SK-N-SH (cell line): Measurements from ENCODE around the gene KIF25.

ENCODE experiments used
- CHD2 ChIP-seq: fragments of 150-350 bp; IDR thresholded peaks from 2 replicates; pipeline ENCODE4 v1.6.1; 2018; ENCODE audit warnings: low read length; ENCODE audit not compliant: partially characterized antibody
- EP300 ChIP-seq, 2 experiments: IDR thresholded peaks; 2 replicates each; pipeline versions ENCODE4 v1.4.0 to v1.6.1; 2012; ENCODE audit warnings: borderline replicate concordance in 1 of 2, low read depth in 1 of 2, low read length in 1 of 2
- GATA2 ChIP-seq: sonication (generic); formaldehyde crosslinking; IDR thresholded peaks from 2 replicates; pipeline ENCODE4 v1.5.0; 2020; ENCODE audit warnings: mild to moderate bottlenecking, missing genetic modification reagents
- NRF1 ChIP-seq: IDR thresholded peaks from 2 replicates; pipeline ENCODE4 v1.6.1; 2012; ENCODE audit warnings: low read depth, mild to moderate bottlenecking, low read length
- POLR2AphosphoS5 ChIP-seq: IDR thresholded peaks from 2 replicates; pipeline ENCODE4 v1.6.1; 2012; ENCODE audit warnings: low read depth, low read length
- SIN3A ChIP-seq: IDR thresholded peaks from 2 replicates; pipeline ENCODE4 v1.6.1; 2012; ENCODE audit warnings: low read depth, mild to moderate bottlenecking, low read length, moderate library complexity, borderline replicate concordance
- TF ChIP-seq, protein P1 (sequence below): fragments of 200-600 bp; sonication (generic); IDR thresholded peaks from 2 replicates; pipeline ENCODE4 v1.6.1; 2017; ENCODE audit warnings: antibody characterized with exemption, mild to moderate bottlenecking, moderate library complexity
- TF ChIP-seq, protein P2 (sequence below): IDR thresholded peaks from 2 replicates; pipeline ENCODE4 v1.4.0; 2012; ENCODE audit warnings: low read depth, borderline replicate concordance
- TF ChIP-seq, protein P3 (sequence below): IDR thresholded peaks from 2 replicates; pipeline ENCODE4 v1.4.0; 2012; ENCODE audit warnings: low read depth, borderline replicate concordance
- TF ChIP-seq, protein P4 (sequence below): IDR thresholded peaks from 2 replicates; pipeline ENCODE4 v1.6.1; 2012; ENCODE audit warnings: mild to moderate bottlenecking, low read depth, low read length, moderate library complexity

DNA sequence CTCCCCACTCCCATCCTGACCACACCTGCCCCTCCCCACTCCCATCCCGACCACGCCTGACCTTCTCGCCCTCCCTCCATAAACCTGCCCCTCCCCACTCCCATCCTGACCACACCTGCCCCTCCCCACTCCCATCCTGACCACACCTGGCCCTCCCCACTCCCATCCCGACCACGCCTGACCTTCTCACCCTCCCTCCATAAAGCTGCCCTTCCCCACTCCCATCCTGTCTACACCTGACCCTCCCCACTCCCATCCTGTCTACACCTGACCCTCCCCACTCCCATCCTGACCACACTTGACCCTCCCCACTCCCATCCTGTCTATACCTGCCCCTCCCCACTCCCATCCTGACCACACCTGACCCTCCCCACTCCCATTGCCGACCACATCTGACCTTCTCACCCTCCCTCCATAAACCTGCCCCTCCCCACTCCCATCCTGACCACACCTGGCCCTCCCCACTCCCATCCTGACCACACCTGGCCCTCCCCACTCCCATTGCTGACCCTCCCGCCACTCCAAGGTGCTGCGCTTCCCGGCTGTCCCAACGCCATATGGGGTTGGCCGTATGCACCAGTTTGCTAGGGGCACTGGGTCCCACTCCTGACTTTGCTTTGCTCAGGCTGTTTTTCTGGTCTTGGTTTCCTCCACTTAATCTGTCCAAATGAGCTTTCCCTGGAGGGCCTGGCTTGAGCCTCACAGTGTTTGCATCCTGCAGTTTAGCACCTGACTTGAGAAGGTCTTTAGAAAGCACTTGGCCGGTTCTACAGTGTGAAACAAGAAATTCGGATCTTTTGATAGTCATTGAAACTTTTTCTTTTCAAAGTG is 2.9 kb downstream of the KIF25 start:
- TF ChIP-seq, protein P1, sequence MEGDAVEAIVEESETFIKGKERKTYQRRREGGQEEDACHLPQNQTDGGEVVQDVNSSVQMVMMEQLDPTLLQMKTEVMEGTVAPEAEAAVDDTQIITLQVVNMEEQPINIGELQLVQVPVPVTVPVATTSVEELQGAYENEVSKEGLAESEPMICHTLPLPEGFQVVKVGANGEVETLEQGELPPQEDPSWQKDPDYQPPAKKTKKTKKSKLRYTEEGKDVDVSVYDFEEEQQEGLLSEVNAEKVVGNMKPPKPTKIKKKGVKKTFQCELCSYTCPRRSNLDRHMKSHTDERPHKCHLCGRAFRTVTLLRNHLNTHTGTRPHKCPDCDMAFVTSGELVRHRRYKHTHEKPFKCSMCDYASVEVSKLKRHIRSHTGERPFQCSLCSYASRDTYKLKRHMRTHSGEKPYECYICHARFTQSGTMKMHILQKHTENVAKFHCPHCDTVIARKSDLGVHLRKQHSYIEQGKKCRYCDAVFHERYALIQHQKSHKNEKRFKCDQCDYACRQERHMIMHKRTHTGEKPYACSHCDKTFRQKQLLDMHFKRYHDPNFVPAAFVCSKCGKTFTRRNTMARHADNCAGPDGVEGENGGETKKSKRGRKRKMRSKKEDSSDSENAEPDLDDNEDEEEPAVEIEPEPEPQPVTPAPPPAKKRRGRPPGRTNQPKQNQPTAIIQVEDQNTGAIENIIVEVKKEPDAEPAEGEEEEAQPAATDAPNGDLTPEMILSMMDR, result no peak
- TF ChIP-seq, protein P2, sequence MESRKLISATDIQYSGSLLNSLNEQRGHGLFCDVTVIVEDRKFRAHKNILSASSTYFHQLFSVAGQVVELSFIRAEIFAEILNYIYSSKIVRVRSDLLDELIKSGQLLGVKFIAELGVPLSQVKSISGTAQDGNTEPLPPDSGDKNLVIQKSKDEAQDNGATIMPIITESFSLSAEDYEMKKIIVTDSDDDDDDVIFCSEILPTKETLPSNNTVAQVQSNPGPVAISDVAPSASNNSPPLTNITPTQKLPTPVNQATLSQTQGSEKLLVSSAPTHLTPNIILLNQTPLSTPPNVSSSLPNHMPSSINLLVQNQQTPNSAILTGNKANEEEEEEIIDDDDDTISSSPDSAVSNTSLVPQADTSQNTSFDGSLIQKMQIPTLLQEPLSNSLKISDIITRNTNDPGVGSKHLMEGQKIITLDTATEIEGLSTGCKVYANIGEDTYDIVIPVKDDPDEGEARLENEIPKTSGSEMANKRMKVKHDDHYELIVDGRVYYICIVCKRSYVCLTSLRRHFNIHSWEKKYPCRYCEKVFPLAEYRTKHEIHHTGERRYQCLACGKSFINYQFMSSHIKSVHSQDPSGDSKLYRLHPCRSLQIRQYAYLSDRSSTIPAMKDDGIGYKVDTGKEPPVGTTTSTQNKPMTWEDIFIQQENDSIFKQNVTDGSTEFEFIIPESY, result no peak
- no peak for TF ChIP-seq SIN3A
- TF ChIP-seq, protein P3, sequence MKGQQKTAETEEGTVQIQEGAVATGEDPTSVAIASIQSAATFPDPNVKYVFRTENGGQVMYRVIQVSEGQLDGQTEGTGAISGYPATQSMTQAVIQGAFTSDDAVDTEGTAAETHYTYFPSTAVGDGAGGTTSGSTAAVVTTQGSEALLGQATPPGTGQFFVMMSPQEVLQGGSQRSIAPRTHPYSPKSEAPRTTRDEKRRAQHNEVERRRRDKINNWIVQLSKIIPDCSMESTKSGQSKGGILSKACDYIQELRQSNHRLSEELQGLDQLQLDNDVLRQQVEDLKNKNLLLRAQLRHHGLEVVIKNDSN, result no peak
- TF ChIP-seq, protein P4, sequence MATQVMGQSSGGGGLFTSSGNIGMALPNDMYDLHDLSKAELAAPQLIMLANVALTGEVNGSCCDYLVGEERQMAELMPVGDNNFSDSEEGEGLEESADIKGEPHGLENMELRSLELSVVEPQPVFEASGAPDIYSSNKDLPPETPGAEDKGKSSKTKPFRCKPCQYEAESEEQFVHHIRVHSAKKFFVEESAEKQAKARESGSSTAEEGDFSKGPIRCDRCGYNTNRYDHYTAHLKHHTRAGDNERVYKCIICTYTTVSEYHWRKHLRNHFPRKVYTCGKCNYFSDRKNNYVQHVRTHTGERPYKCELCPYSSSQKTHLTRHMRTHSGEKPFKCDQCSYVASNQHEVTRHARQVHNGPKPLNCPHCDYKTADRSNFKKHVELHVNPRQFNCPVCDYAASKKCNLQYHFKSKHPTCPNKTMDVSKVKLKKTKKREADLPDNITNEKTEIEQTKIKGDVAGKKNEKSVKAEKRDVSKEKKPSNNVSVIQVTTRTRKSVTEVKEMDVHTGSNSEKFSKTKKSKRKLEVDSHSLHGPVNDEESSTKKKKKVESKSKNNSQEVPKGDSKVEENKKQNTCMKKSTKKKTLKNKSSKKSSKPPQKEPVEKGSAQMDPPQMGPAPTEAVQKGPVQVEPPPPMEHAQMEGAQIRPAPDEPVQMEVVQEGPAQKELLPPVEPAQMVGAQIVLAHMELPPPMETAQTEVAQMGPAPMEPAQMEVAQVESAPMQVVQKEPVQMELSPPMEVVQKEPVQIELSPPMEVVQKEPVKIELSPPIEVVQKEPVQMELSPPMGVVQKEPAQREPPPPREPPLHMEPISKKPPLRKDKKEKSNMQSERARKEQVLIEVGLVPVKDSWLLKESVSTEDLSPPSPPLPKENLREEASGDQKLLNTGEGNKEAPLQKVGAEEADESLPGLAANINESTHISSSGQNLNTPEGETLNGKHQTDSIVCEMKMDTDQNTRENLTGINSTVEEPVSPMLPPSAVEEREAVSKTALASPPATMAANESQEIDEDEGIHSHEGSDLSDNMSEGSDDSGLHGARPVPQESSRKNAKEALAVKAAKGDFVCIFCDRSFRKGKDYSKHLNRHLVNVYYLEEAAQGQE, result no peak
- no peak for TF ChIP-seq GATA2 (CRISPR knock-in tag)
- TF ChIP-seq CHD2, result no peak
- no peak for TF ChIP-seq NRF1
- TF ChIP-seq EP300 (IDR thresholded peaks at IDR 0.05; ENCODE audit: borderline replicate concordance in 1 of 2, low read depth in 1 of 2, low read length in 1 of 2), result no peak
- no peak for TF ChIP-seq POLR2AphosphoS5
